H1 (cell line): ENCODE measurements around the gene LMNA. TPM values are rescaled to one million over a fixed set of nuclear protein-coding genes. Genes with fewer than 3 reads are reported as not detected.

Experiments used
- CTCF ChIA-PET: fragments of 300-600 bp; sonication (Branson Sonifier 250); formaldehyde crosslinking; loops from one replicate; lab custom pipeline; 2021; ENCODE audit not compliant: partially characterized antibody; lab: Charles Lee
- POLR2A ChIA-PET: fragments of 300-600 bp; sonication (Branson Sonifier 250); formaldehyde crosslinking; loops from one replicate; lab custom pipeline; 2021; ENCODE audit warnings: inconsistent platforms; ENCODE audit not compliant: partially characterized antibody; lab: Charles Lee
- DNase-seq, 2 experiments: peaks; one replicate each; pipeline versions ENCODE4 v3.0.0 to v3.0.0-alpha.2; 2010 to 2022; ENCODE audit warnings: low spot score in 2 of 2, low read depth in 1 of 2, mixed read lengths in 1 of 2
- FAIRE-seq: peaks from 2 replicates; lab custom pipeline; 2011; peaks lifted over from hg19 to GRCh38; lab: Jason Lieb, UNC
- H2AFZ ChIP-seq: 2 replicates; pipeline ENCODE4 v1.8.1; 2012; ENCODE audit warnings: low read length, inconsistent platforms
- H2AK5ac ChIP-seq: 2 replicates; pipeline ENCODE4 v1.6.1; 2013; ENCODE audit warnings: low read depth, low read length
- H2BK120ac ChIP-seq: replicated peaks from 2 replicates; pipeline ENCODE3; 2013; ENCODE audit warnings: low read depth, low read length, inconsistent platforms
- H2BK12ac ChIP-seq: 2 replicates; pipeline ENCODE4 v1.6.1; 2013; ENCODE audit warnings: low read depth, low read length
- H2BK15ac ChIP-seq: 2 replicates; pipeline ENCODE4 v1.6.1; 2013; ENCODE audit warnings: low read length
- H2BK20ac ChIP-seq: 2 replicates; pipeline ENCODE4 v1.6.1; 2013; ENCODE audit warnings: low read length
- H2BK5ac ChIP-seq: 2 replicates; pipeline ENCODE4 v1.6.1; 2013; ENCODE audit warnings: low read depth, low read length
- H3K14ac ChIP-seq: 2 replicates; pipeline ENCODE4 v1.6.1; 2013; ENCODE audit warnings: inconsistent platforms; ENCODE audit not compliant: insufficient read length
- H3K18ac ChIP-seq: 2 replicates; pipeline ENCODE4 v1.6.1; 2013; ENCODE audit warnings: low read length; ENCODE audit errors: extremely low read depth
- H3K23ac ChIP-seq: 2 replicates; pipeline ENCODE4 v1.6.1; 2013; ENCODE audit warnings: inconsistent platforms; ENCODE audit not compliant: insufficient read length
- H3K23me2 ChIP-seq: 2 replicates; pipeline ENCODE4 v1.6.1; 2013; ENCODE audit warnings: low read depth, low read length
- H3K27ac ChIP-seq: 2 replicates; pipeline ENCODE4 v1.6.1; 2011; ENCODE audit warnings: low read depth, low read length, inconsistent platforms
- H3K27me3 ChIP-seq, 4 experiments: replicated peaks in 1 of 4; 1 replicate in 1 of 4; 2 replicates in 3 of 4; pipeline versions ENCODE4 v1.6.1 to v1.8.1; 2011 to 2013; ENCODE audit warnings: low read length in 3 of 4, mild to moderate bottlenecking in 3 of 4, inconsistent platforms in 2 of 4, mixed read lengths in 2 of 4, moderate library complexity in 1 of 4; ENCODE audit not compliant: control insufficient read depth in 3 of 4, insufficient read depth in 3 of 4; ENCODE audit errors: extremely low read depth in 1 of 4
- H3K36me3 ChIP-seq, 4 experiments: 2 replicates each; pipeline versions ENCODE4 v1.6.1 to v1.8.1; 2011 to 2013; ENCODE audit warnings: mild to moderate bottlenecking in 4 of 4, low read length in 3 of 4, moderate library complexity in 2 of 4, control low read depth in 1 of 4, inconsistent platforms in 1 of 4; ENCODE audit not compliant: insufficient read depth in 4 of 4, control insufficient read depth in 2 of 4
- H3K4ac ChIP-seq: replicated peaks from 2 replicates; pipeline ENCODE3; 2013; ENCODE audit warnings: low read length, low read depth, mixed read lengths, inconsistent platforms; ENCODE audit not compliant: insufficient read length
- H3K4me1 ChIP-seq, 4 experiments: replicated peaks in 1 of 4; 1 replicate in 1 of 4; 2 replicates in 3 of 4; pipeline versions ENCODE4 v1.6.1 to v1.8.1; 2011 to 2013; ENCODE audit warnings: low read length in 3 of 4, inconsistent platforms in 2 of 4, mixed read lengths in 1 of 4; ENCODE audit not compliant: insufficient read depth in 4 of 4, control insufficient read depth in 3 of 4
- H3K4me2 ChIP-seq, 2 experiments: 2 replicates each; pipeline versions ENCODE4 v1.6.1 to v1.8.1; 2011 to 2013; ENCODE audit warnings: low read depth in 2 of 2, low read length in 2 of 2, control low read depth in 1 of 2, inconsistent platforms in 1 of 2, mild to moderate bottlenecking in 1 of 2; ENCODE audit not compliant: insufficient read depth in 1 of 2
- H3K4me3 ChIP-seq, 4 experiments: fragments of 200-600, 300-600 bp in 1 of 4; sonication (generic), shearing (Covaris generic), sonication (Bioruptor Twin) in 1 of 4; 2 replicates each; pipeline versions ENCODE4 v1.5.1 to v1.8.1; 2011 to 2016; ENCODE audit warnings: low read length in 4 of 4, low read depth in 3 of 4, control low read depth in 2 of 4, inconsistent platforms in 2 of 4, mild to moderate bottlenecking in 2 of 4, mixed read lengths in 1 of 4, moderate library complexity in 1 of 4; ENCODE audit not compliant: insufficient read depth in 2 of 4; ENCODE audit errors: extremely low read depth in 1 of 4
- H3K56ac ChIP-seq: replicated peaks from 2 replicates; pipeline ENCODE3; 2013; ENCODE audit warnings: low read depth, mild to moderate bottlenecking, mixed read lengths, low read length, inconsistent platforms; ENCODE audit not compliant: insufficient read length
- H3K79me1 ChIP-seq: 2 replicates; pipeline ENCODE4 v1.6.1; 2013; ENCODE audit warnings: low read depth, low read length, control low read depth
- H3K79me2 ChIP-seq, 2 experiments: 2 replicates each; pipeline versions ENCODE4 v1.6.1 to v1.8.1; 2012 to 2013; ENCODE audit warnings: low read length in 2 of 2, mild to moderate bottlenecking in 2 of 2, inconsistent platforms in 1 of 2; ENCODE audit not compliant: insufficient read depth in 2 of 2, control insufficient read depth in 1 of 2
- H3K9ac ChIP-seq, 4 experiments: replicated peaks in 1 of 4; 1 replicate in 1 of 4; 2 replicates in 3 of 4; pipeline versions ENCODE4 v1.6.1 to v1.8.1; 2011 to 2013; ENCODE audit warnings: low read depth in 3 of 4, low read length in 3 of 4, control low read depth in 2 of 4, mild to moderate bottlenecking in 2 of 4, moderate library complexity in 2 of 4, inconsistent platforms in 1 of 4; ENCODE audit errors: extremely low read depth in 1 of 4
- H3K9me3 ChIP-seq, 2 experiments: 2 replicates each; pipeline versions ENCODE4 v1.6.1 to v1.8.1; 2012 to 2013; ENCODE audit warnings: mild to moderate bottlenecking in 2 of 2, moderate library complexity in 2 of 2, control low read depth in 1 of 2, inconsistent platforms in 1 of 2, low read depth in 1 of 2, low read length in 1 of 2, mixed read lengths in 1 of 2; ENCODE audit not compliant: insufficient read depth in 2 of 2
- H4K20me1 ChIP-seq, 2 experiments: replicated peaks in 1 of 2; 2 replicates each; pipeline versions ENCODE3 to v1.8.1; 2011 to 2013; ENCODE audit warnings: inconsistent platforms in 2 of 2, low read length in 2 of 2, mild to moderate bottlenecking in 1 of 2; ENCODE audit not compliant: insufficient read depth in 2 of 2, control insufficient read depth in 1 of 2
- H4K5ac ChIP-seq: 2 replicates; pipeline ENCODE4 v1.6.1; 2013; ENCODE audit warnings: low read length, low read depth, mixed read lengths, inconsistent platforms; ENCODE audit not compliant: insufficient read length
- H4K8ac ChIP-seq: 2 replicates; pipeline ENCODE4 v1.8.0; 2013; ENCODE audit warnings: mild to moderate bottlenecking, moderate library complexity, low read length, inconsistent platforms; ENCODE audit not compliant: insufficient read depth; ENCODE audit errors: extremely low read depth
- H4K91ac ChIP-seq: replicated peaks from 2 replicates; pipeline ENCODE3; 2013; ENCODE audit warnings: low read length, mixed read lengths, inconsistent platforms; ENCODE audit not compliant: insufficient read length
- BACH1 ChIP-seq: IDR thresholded peaks from 2 replicates; pipeline ENCODE4 v1.6.1; 2012; ENCODE audit warnings: low read length, improper control_type of control experiment
- YY1 ChIP-seq: IDR thresholded peaks from 2 replicates; pipeline ENCODE4 v1.6.1; 2011; ENCODE audit warnings: low read depth, mild to moderate bottlenecking, low read length
- WGBS, 2 experiments: shearing (Covaris generic) in 1 of 2; methylation state at CpG; one replicate each; pipeline versions ENCODE4 v1.1.6 to v1.1.7; 2013 to 2015; ENCODE audit warnings: low lambda C conversion rate in 2 of 2, mixed read lengths in 2 of 2, inconsistent platforms in 1 of 2, low coverage in 1 of 2, missing lambda C conversion rate in 1 of 2; ENCODE audit not compliant: insufficient replicate concordance in 2 of 2, insufficient coverage in 1 of 2, insufficient read length in 1 of 2; ENCODE audit errors: extremely low coverage in 1 of 2, missing lambda C conversion rate in 1 of 2; 5-methylcytosine and 5-hydroxymethylcytosine counted together
- polyA plus RNA-seq, 7 experiments: library from polyadenylated mRNA; depleted of rRNA in 3 of 7; stranded (reverse) in 5 of 7; unstranded in 2 of 7; fragments of >200 nt in 5 of 7; fragments of 200-250 nt in 2 of 7; gene quantifications; 1 replicate in 5 of 7; 2 replicates in 1 of 7; 4 replicates in 1 of 7; pipeline versions ENCODE4 v1.2.1 to v1.2.3, GENCODE V29; 2011 to 2013; ENCODE audit warnings: missing spikeins in 2 of 7, mixed read lengths in 2 of 7
- total RNA-seq: library from RNA; stranded (reverse); fragmentation: NEBNext Ultra II Directional; extraction: Animal tissue kit (Norgen Biotek cat#: 25700); gene quantifications from 2 replicates; pipeline ENCODE4 v1.2.1, GENCODE V29; 2021

LMNA gene
- total and polyA plus RNA-seq, 2 of the 8 experiments (the other 6 are each of a cell fraction or from before 2014, with no cell fraction given) = 25.8 to 46.8 TPM

GRCh38 chr1:156074661-156075060 lies 39.9 kb upstream of the LMNA start:
- peak overlapping the region in 1 of 4 experiments; percentile 18; a peak in 2 of 8 replicates for H3K4me3 ChIP-seq
- no peaks in the 10 kb centered on the region for H3K9me3 ChIP-seq
- CTCF ChIA-PET = interaction anchor here (0.7 to 2.5 kb wide), 11 partner anchors 10 to 99 kb away, joined by 3 to 33 read pairs (median 4); partner anchors contain the start of gene UBQLN4
- FAIRE-seq (no peak), DNase-seq (no peak)
- H4K20me1 ChIP-seq = peaks cover 9 to 31% of the 10 kb centered on the region in 2 experiments
- peak overlapping the region; percentile 54; the same call in 1 of the 2 replicates for H2BK5ac ChIP-seq
- H2BK20ac ChIP-seq = 0 out of 2 replicates have a peak overlapping the region, but pooled peaks have one; percentile 3
- H3K36me3 ChIP-seq = peaks cover 4 to 33% (median 10%) of the 10 kb centered on the region in 4 experiments; a peak in 7 of 8 replicates
- peak overlapping the region; percentile 36 for H4K91ac ChIP-seq
- WGBS, 2 experiments = 29% methylated on average over 8 of the region's 8 CpGs; no CpG with 5 or more reads in 1 of the 2 experiments
- no peak overlapping the region for H2AK5ac ChIP-seq
- no peak overlapping the region for H3K27ac ChIP-seq
- H3K23ac ChIP-seq = no peak overlapping the region
- H3K4me1 ChIP-seq = peaks cover 24 to 62% (median 48%) of the 10 kb centered on the region in 4 experiments
- peaks cover 12 to 43% of the 10 kb centered on the region in 2 experiments for H3K79me2 ChIP-seq
- 0 out of 2 replicates have a peak overlapping the region, but pooled peaks have one; percentile 88 for H2BK15ac ChIP-seq
- H3K56ac ChIP-seq = no peak overlapping the region
- 0 out of 2 replicates have a peak overlapping the region, but pooled peaks have one; percentile 19 for H2BK12ac ChIP-seq
- H4K5ac ChIP-seq = peak overlapping the region; percentile 33
- peak overlapping the region in 2 of 4 experiments; percentile 21 to 39; a peak in 2 of 7 replicates for H3K9ac ChIP-seq
- H3K27me3 ChIP-seq = no peaks in the 10 kb centered on the region
- H3K79me1 ChIP-seq = peaks cover 18% of the 10 kb centered on the region
- POLR2A ChIA-PET = interaction anchor here (0.6 to 9.7 kb wide), 13 partner anchors 8 to 107 kb away, joined by 3 to 88 read pairs (median 6); partner anchors contain the start of genes ARHGEF2, LAMTOR2, LMNA and MEX3A
- H3K18ac ChIP-seq = peak overlapping the region; percentile 66; the same call in 1 of the 2 replicates
- H3K23me2 ChIP-seq = peaks cover 8% of the 10 kb centered on the region
- H3K4ac ChIP-seq = peak overlapping the region; percentile 38
- TF ChIP-seq BACH1 (no peak), YY1 (no peak)
- no peak overlapping the region for H4K8ac ChIP-seq
- peak overlapping the region; percentile 44 to 79 for H3K4me2 ChIP-seq
- H2BK120ac ChIP-seq = no peak overlapping the region
- H2AFZ ChIP-seq = no peak overlapping the region
- H3K14ac ChIP-seq = no peak overlapping the region
